Endothelial cell of umbilical vein (primary cell): ENCODE measurements around the gene TRAF3. TPM values are rescaled to one million over a fixed set of nuclear protein-coding genes. Genes with fewer than 3 reads are reported as not detected.

Source experiments
- BruUV-seq: library from RNA; stranded (reverse); fragments of 400-500 nt; replicated peaks from 2 replicates; lab custom pipeline; 2021; lab: Mats Ljungman, UMichigan
- CTCF ChIA-PET: fragments of 300-600, 350-600 bp; sonication (Branson Sonifier 250); formaldehyde crosslinking; loops from one replicate; lab custom pipeline; 2021; ENCODE audit warnings: antibody characterized with exemption, inconsistent platforms; lab: Charles Lee
- POLR2A ChIA-PET: fragments of 300-600, 350-600 bp; sonication (Branson Sonifier 250); formaldehyde crosslinking; loops from one replicate; lab custom pipeline; 2021; ENCODE audit warnings: antibody characterized with exemption, inconsistent platforms; lab: Charles Lee
- DNase-seq: peaks from one replicate; pipeline ENCODE4 v3.0.0-alpha.2; 2011; ENCODE audit warnings: low read depth, low spot score
- FAIRE-seq: peaks from 2 replicates; lab custom pipeline; 2011; peaks lifted over from hg19 to GRCh38; lab: Jason Lieb, UNC
- H2AFZ ChIP-seq: 2 replicates; pipeline ENCODE4 v1.6.0; 2012; ENCODE audit warnings: low read depth, low read length, control low read depth, inconsistent platforms
- H3K27ac ChIP-seq: 2 replicates; pipeline ENCODE4 v1.5.1; 2011; ENCODE audit warnings: low read depth, mild to moderate bottlenecking, control low read depth, low read length, moderate library complexity; ENCODE audit not compliant: insufficient read depth
- H3K27me3 ChIP-seq, 2 experiments: 2 replicates each; pipeline versions ENCODE4 v1.6.0 to v1.6.1; 2011; ENCODE audit warnings: low read length in 2 of 2, mixed read lengths in 1 of 2; ENCODE audit not compliant: control insufficient read depth in 2 of 2, insufficient read depth in 2 of 2
- H3K36me3 ChIP-seq, 2 experiments: 2 replicates in 1 of 2; 3 replicates in 1 of 2; pipeline ENCODE4 v1.5.1; 2011; ENCODE audit warnings: low read length in 2 of 2, mild to moderate bottlenecking in 1 of 2, moderate library complexity in 1 of 2; ENCODE audit not compliant: control insufficient read depth in 2 of 2, insufficient read depth in 2 of 2; ENCODE audit errors: extremely low read depth in 1 of 2
- H3K4me1 ChIP-seq: 3 replicates; pipeline ENCODE4 v1.5.1; 2011; ENCODE audit warnings: mild to moderate bottlenecking, low read length; ENCODE audit not compliant: control insufficient read depth, insufficient read depth; ENCODE audit errors: extremely low read depth
- H3K4me2 ChIP-seq: 2 replicates; pipeline ENCODE4 v1.6.1; 2011; ENCODE audit warnings: low read length, control low read depth, mixed read lengths; ENCODE audit not compliant: insufficient read depth
- H3K4me3 ChIP-seq, 3 experiments: fragments of 200-600 bp in 1 of 3; sonication (generic), shearing (Covaris generic) in 1 of 3; replicated peaks in 1 of 3; 2 replicates each; pipeline ENCODE4 v1.5.1; 2011 to 2016; ENCODE audit warnings: control low read depth in 3 of 3, low read length in 3 of 3, mild to moderate bottlenecking in 2 of 3, inconsistent platforms in 1 of 3, low read depth in 1 of 3, moderate library complexity in 1 of 3; ENCODE audit not compliant: insufficient read depth in 1 of 3
- H3K79me2 ChIP-seq: 2 replicates; pipeline ENCODE4 v1.6.0; 2012; ENCODE audit warnings: low read length, inconsistent platforms; ENCODE audit not compliant: control insufficient read depth, insufficient read depth
- H3K9ac ChIP-seq: replicated peaks from 2 replicates; pipeline ENCODE3; 2011; ENCODE audit warnings: low read length, control low read depth; ENCODE audit not compliant: insufficient read depth; ENCODE audit errors: extremely low read depth
- H3K9me1 ChIP-seq: replicated peaks from 3 replicates; pipeline ENCODE4 v1.6.0; 2011; ENCODE audit warnings: mild to moderate bottlenecking, low read length; ENCODE audit not compliant: control insufficient read depth, insufficient read depth; ENCODE audit errors: extremely low read depth
- H3K9me3 ChIP-seq: replicated peaks from 2 replicates; pipeline ENCODE4 v1.5.1; 2012; ENCODE audit warnings: low read length, inconsistent platforms; ENCODE audit not compliant: control insufficient read depth, insufficient read depth
- H4K20me1 ChIP-seq: replicated peaks from 2 replicates; pipeline ENCODE3; 2011; ENCODE audit warnings: mild to moderate bottlenecking, low read length; ENCODE audit not compliant: control insufficient read depth, insufficient read depth; ENCODE audit errors: extremely low read depth
- CTCF ChIP-seq, 2 donors: IDR thresholded peaks; 1 replicate in 1 of 2; 2 replicates in 1 of 2; pipeline ENCODE4 v1.5.1; 2011; ENCODE audit warnings: low read length in 2 of 2, mild to moderate bottlenecking in 2 of 2, moderate library complexity in 2 of 2, control low read depth in 1 of 2, inconsistent platforms in 1 of 2, low read depth in 1 of 2; ENCODE audit not compliant: insufficient read depth in 1 of 2; ENCODE audit errors: extremely low read depth in 1 of 2
- EZH2 ChIP-seq: IDR thresholded peaks from 2 replicates; pipeline ENCODE4 v1.6.1; 2012; ENCODE audit warnings: borderline replicate concordance, low read depth, mild to moderate bottlenecking, moderate library complexity, low read length, inconsistent platforms; ENCODE audit not compliant: severe bottlenecking
- FOS ChIP-seq: IDR thresholded peaks from 2 replicates; pipeline ENCODE4 v1.6.1; 2011; ENCODE audit warnings: mild to moderate bottlenecking, low read length, moderate library complexity, borderline replicate concordance; ENCODE audit not compliant: insufficient read depth
- GATA2 ChIP-seq: IDR thresholded peaks from 2 replicates; pipeline ENCODE4 v1.7.0; 2011; ENCODE audit warnings: low read depth, mild to moderate bottlenecking, moderate library complexity, mixed read lengths, low read length; ENCODE audit not compliant: insufficient read length, insufficient read depth
- JUN ChIP-seq: IDR thresholded peaks from 2 replicates; pipeline ENCODE4 v1.6.1; 2011; ENCODE audit warnings: borderline replicate concordance, low read depth; ENCODE audit not compliant: insufficient read length, insufficient read depth
- MAX ChIP-seq: IDR thresholded peaks from 2 replicates; pipeline ENCODE4 v1.6.1; 2011; ENCODE audit not compliant: insufficient read depth, insufficient read length
- MYC ChIP-seq: IDR thresholded peaks from one replicate; pipeline ENCODE4 v1.6.1; 2011; ENCODE audit warnings: mild to moderate bottlenecking, low read depth, low read length
- POLR2A ChIP-seq: IDR thresholded peaks from 2 replicates; pipeline ENCODE4 v1.6.1; 2012; ENCODE audit warnings: low read depth, mild to moderate bottlenecking, control low read depth, low read length
- POLR2AphosphoS5 ChIP-seq: IDR thresholded peaks from 2 replicates; pipeline ENCODE4 v1.6.1; 2012; ENCODE audit warnings: low read depth, mild to moderate bottlenecking, control low read depth, low read length, moderate library complexity; ENCODE audit not compliant: insufficient read depth
- dilution Hi-C: fragments of 300-500 bp; cut with MboI; formaldehyde crosslinking; loops from one replicate; pipeline ENCODE4 v1.15.0; 2019; ENCODE audit warnings: low sequenced_read_pairs; ENCODE audit not compliant: extremely low pct_ligation_motif_present
- intact Hi-C: fragments of 100-400 bp; cut with micrococcal nuclease; formaldehyde crosslinking; loops from one replicate; pipeline ENCODE4 v1.10.0; 2022
- polyA plus RNA-seq, 4 experiments: library from polyadenylated mRNA; depleted of rRNA in 3 of 4; stranded (reverse) in 3 of 4; unstranded in 1 of 4; fragments of >200 nt; gene quantifications; 2 replicates each; pipeline versions ENCODE4 v1.2.1 to v1.2.3, GENCODE V29; 2011 to 2012; ENCODE audit warnings: missing spikeins in 1 of 4
- total RNA-seq: library from RNA; stranded (reverse); gene quantifications from 2 replicates; pipeline ENCODE4 v1.2.3, GENCODE V29; 2021

Gene TRAF3
- total and polyA plus RNA-seq, 2 donors (not counting 3 experiments of a cell fraction or from before 2014, with no cell fraction given) = 14.4 to 27.6 TPM

GRCh38 chr14:102833341-102833740, 56.1 kb downstream of the TRAF3 start:
- DNase-seq = no peak
- ChIA-PET POLR2A (no interaction called here), CTCF (no interaction called here)
- Histone ChIP-seq H3K36me3 (no peaks in the 10 kb centered on the region), H3K4me2 (no peak overlapping the region), H2AFZ (no peak overlapping the region), H3K4me3 (no peak overlapping the region), H3K9ac (no peak overlapping the region), H4K20me1 (no peaks in the 10 kb centered on the region), H3K9me1 (no peaks in the 10 kb centered on the region), H3K79me2 (peaks cover 11% of the 10 kb centered on the region), H3K27ac (no peak overlapping the region), H3K27me3 (no peaks in the 10 kb centered on the region), H3K9me3 (no peaks in the 10 kb centered on the region), H3K4me1 (no peaks in the 10 kb centered on the region)
- no peak for FAIRE-seq
- dilution Hi-C loops = no loop called here
- no TSS peak for BruUV-seq
- TF ChIP-seq GATA2 = no peak
- TF ChIP-seq EZH2 = no peak
- TF ChIP-seq JUN = no peak
- no peak for TF ChIP-seq POLR2A
- no peak for TF ChIP-seq FOS
- no peak for TF ChIP-seq CTCF (IDR thresholded peaks at IDR 0.05; ENCODE audit: extremely low read depth in 1 of 2, insufficient read depth in 1 of 2, low read depth in 1 of 2, low read length in 2 of 2)
- TF ChIP-seq MYC = no peak
- intact Hi-C loops = no loop called here

- intact Hi-C loops (no loop called here), dilution Hi-C loops (no loop called here)
- Histone ChIP-seq H3K27me3 (no peaks in the 10 kb centered on the region), H3K36me3 (no peaks in the 10 kb centered on the region), H3K27ac (no peak overlapping the region), H3K9me1 (no peaks in the 10 kb centered on the region), H3K79me2 (peaks cover 10% of the 10 kb centered on the region), H3K9ac (no peak overlapping the region), H3K4me2 (no peak overlapping the region), H3K4me3 (no peak overlapping the region), H3K4me1 (no peaks in the 10 kb centered on the region), H2AFZ (no peak overlapping the region), H3K9me3 (no peaks in the 10 kb centered on the region), H4K20me1 (no peaks in the 10 kb centered on the region)
- BruUV-seq = no TSS peak
- DNase-seq (no peak), FAIRE-seq (no peak)
- ChIA-PET POLR2A (interaction anchor here (0.7 kb wide), 1 partner anchor 120 kb away, joined by 8 read pairs; no protein-coding TSS in a partner anchor), CTCF (no interaction called here)
- TF ChIP-seq MAX = no peak
- TF ChIP-seq EZH2 = no peak
- no peak for TF ChIP-seq FOS
- no peak for TF ChIP-seq CTCF (IDR thresholded peaks at IDR 0.05; ENCODE audit: extremely low read depth in 1 of 2, insufficient read depth in 1 of 2, low read depth in 1 of 2, low read length in 2 of 2)
- TF ChIP-seq POLR2A = no peak
- TF ChIP-seq MYC = no peak
- TF ChIP-seq GATA2 = no peak
- no peak for TF ChIP-seq JUN
- TF ChIP-seq POLR2AphosphoS5 = no peak
Measured at GRCh38 chr14:102833991-102834390, 56.7 kb downstream of the TRAF3 start.
